Measurements from ENCODE around the gene ZNF217. TPM values are rescaled to one million over a fixed set of nuclear protein-coding genes. Genes with fewer than 3 reads are reported as not detected.

ZNF217 gene
- polyA plus RNA-seq, 1 experiment = 16.6 TPM

DNA sequence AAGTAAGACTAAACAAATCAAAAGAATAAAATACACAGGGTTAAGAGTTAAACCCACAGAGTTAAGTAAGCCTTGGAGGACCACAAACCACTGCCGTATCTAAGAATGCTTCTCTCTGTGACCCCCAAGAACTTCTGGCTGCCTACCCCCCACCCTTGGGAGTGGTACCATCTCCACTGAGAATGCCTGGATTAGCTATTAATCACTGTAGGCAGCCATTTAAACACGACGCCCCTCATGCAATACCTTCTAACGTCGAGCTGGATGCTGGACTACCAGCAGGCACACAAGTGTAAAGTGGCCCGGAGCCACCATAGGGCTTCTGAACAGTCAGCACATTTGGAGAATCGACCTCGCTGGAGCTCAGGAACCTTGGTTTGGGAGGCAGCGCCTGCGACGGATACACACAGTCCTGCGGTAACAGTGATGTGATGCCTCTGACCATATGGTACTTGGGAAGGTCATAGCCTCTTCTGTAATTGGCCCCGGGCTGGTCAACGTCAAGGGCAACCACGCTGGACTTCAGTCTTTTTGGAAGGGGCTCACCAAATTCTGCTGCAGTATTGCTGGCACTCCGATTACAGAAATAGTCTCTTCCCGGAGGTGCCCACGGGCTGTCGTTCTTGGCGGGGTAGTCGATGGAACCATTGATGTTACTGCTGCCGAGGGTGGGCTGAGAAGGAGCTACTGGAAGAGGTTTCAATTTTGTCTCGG is 18.0 kb downstream of the ZNF217 start:
- Histone ChIP-seq H3K27me3 (ENCODE audit: control insufficient read depth, insufficient read depth, low read length) (no peaks in the 10 kb centered on the region), H3K4me3 (ENCODE audit: low read depth, low read length) (no peak overlapping the region), H3K9me3 (ENCODE audit: control insufficient read depth, insufficient read depth, low read length) (no peaks in the 10 kb centered on the region), H3K27ac (ENCODE audit: low read depth, low read length) (no peak overlapping the region)
- POLR2A ChIA-PET = no interaction called here
- TF ChIP-seq CTCF (IDR thresholded peaks at IDR 0.05; ENCODE audit: low read depth, low read length) = no peak
- DNase-seq (ENCODE audit: low read depth, low spot score) = no peak
- CTCF ChIA-PET = interaction anchor here (0.6 to 10.9 kb wide), 4 partner anchors 15 to 624 kb away, joined by 3 to 154 read pairs (median 4); no protein-coding TSS in a partner anchor

- DNase-seq (ENCODE audit: low read depth, low spot score) = no peak
- no peak for TF ChIP-seq CTCF (IDR thresholded peaks at IDR 0.05; ENCODE audit: low read depth, low read length)
- Histone ChIP-seq H3K4me3 (ENCODE audit: low read depth, low read length) (no peak overlapping the region), H3K27me3 (ENCODE audit: control insufficient read depth, insufficient read depth, low read length) (no peaks in the 10 kb centered on the region), H3K9me3 (ENCODE audit: control insufficient read depth, insufficient read depth, low read length) (no peaks in the 10 kb centered on the region), H3K27ac (ENCODE audit: low read depth, low read length) (no peak overlapping the region)
- CTCF ChIA-PET = interaction anchor here (0.6 to 10.9 kb wide), 4 partner anchors 14 to 1262 kb away, joined by 3 to 154 read pairs (median 5); no protein-coding TSS in a partner anchor
- POLR2A ChIA-PET = no interaction called here
These were observed 18.8 kb downstream of the ZNF217 start for GRCh38 chr20:53574819-53575218.

DNA sequence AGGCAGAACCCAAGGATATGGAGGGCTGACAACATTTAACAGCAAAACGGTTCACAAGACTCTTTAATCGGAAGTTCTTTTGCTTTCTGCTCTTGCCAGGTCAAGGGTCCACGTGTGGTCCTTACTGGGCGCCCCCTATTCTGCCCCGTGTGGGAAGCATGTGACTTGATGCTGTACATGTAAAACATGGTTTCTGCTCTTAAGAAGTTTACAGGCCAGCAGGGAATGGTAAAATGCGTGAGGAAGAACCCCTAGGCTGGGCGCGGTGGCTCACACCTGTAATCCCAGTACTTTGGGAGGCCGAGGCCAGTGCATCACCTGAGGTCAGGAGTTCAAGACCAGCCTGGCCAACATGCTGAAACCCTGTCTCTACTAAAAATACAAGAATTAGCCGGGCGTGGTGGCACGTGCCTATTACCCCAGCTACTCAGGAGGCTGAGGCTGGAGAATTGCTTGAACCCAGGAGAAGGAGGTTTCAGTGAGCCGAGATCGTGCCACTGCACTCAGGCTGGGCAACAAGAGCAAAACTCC is 19.3 kb downstream of the ZNF217 start:
- ChIA-PET POLR2A (no interaction called here), CTCF (interaction anchor here (0.7 kb wide), 1 partner anchor 1262 kb away, joined by 4 read pairs; no protein-coding TSS in a partner anchor)
- Histone ChIP-seq H3K4me3 (ENCODE audit: low read depth, low read length) (no peak overlapping the region), H3K9me3 (ENCODE audit: control insufficient read depth, insufficient read depth, low read length) (no peaks in the 10 kb centered on the region), H3K27ac (ENCODE audit: low read depth, low read length) (no peak overlapping the region), H3K27me3 (ENCODE audit: control insufficient read depth, insufficient read depth, low read length) (no peaks in the 10 kb centered on the region)
- no peak for DNase-seq (ENCODE audit: low read depth, low spot score)
- no peak for TF ChIP-seq CTCF (IDR thresholded peaks at IDR 0.05; ENCODE audit: low read depth, low read length)

GRCh38 chr20:53571555-53572286 is 21.9 kb downstream of the ZNF217 start:
- no peak overlapping the region for H3K4me3 ChIP-seq (ENCODE audit: low read depth, low read length)
- no peaks in the 10 kb centered on the region for H3K9me3 ChIP-seq (ENCODE audit: control insufficient read depth, insufficient read depth, low read length)
- H3K27me3 ChIP-seq (ENCODE audit: control insufficient read depth, insufficient read depth, low read length) = no peaks in the 10 kb centered on the region
- H3K27ac ChIP-seq (ENCODE audit: low read depth, low read length) = no peak overlapping the region
- DNase-seq (ENCODE audit: low read depth, low spot score) = no peak
- CTCF ChIA-PET = interaction anchor here (1.0 to 1.1 kb wide), 3 partner anchors 345 to 1258 kb away, joined by 3 to 4 read pairs (median 3); no protein-coding TSS in a partner anchor
- no peak for TF ChIP-seq CTCF (IDR thresholded peaks at IDR 0.05; ENCODE audit: low read depth, low read length)
- POLR2A ChIA-PET = no interaction called here
